Esophagus muscularis mucosa (tissue), 4 donors: ENCODE data around the gene CPA5.

Experiments
- EP300 ChIP-seq: sonication (generic); formaldehyde crosslinking; IDR thresholded peaks from one replicate; pipeline ENCODE4 v1.6.1; 2017; ENCODE audit warnings: antibody characterized with exemption
- POLR2AphosphoS5 ChIP-seq, 2 donors: sonication (generic); formaldehyde crosslinking; IDR thresholded peaks; one replicate each; pipeline ENCODE4 v1.6.1; 2017; ENCODE audit warnings: antibody characterized with exemption in 2 of 2
- TF ChIP-seq, protein P1 (sequence below), 3 experiments: fragments of 200-600 bp in 2 of 3; fragments of 450-650 bp in 1 of 3; sonication (generic) in 2 of 3; IDR thresholded peaks; one replicate each; pipeline ENCODE4 v1.5.1; 2017 to 2019; ENCODE audit warnings: antibody characterized with exemption in 3 of 3, mild to moderate bottlenecking in 2 of 3, moderate library complexity in 1 of 3

- TF ChIP-seq, protein P1, sequence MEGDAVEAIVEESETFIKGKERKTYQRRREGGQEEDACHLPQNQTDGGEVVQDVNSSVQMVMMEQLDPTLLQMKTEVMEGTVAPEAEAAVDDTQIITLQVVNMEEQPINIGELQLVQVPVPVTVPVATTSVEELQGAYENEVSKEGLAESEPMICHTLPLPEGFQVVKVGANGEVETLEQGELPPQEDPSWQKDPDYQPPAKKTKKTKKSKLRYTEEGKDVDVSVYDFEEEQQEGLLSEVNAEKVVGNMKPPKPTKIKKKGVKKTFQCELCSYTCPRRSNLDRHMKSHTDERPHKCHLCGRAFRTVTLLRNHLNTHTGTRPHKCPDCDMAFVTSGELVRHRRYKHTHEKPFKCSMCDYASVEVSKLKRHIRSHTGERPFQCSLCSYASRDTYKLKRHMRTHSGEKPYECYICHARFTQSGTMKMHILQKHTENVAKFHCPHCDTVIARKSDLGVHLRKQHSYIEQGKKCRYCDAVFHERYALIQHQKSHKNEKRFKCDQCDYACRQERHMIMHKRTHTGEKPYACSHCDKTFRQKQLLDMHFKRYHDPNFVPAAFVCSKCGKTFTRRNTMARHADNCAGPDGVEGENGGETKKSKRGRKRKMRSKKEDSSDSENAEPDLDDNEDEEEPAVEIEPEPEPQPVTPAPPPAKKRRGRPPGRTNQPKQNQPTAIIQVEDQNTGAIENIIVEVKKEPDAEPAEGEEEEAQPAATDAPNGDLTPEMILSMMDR (IDR thresholded peaks at IDR 0.05), result no peak
- TF ChIP-seq POLR2AphosphoS5 (IDR thresholded peaks at IDR 0.05), result no peak
- no peak for TF ChIP-seq EP300
Observed at GRCh38 chr7:130377178-130377577, 32.6 kb downstream of the CPA5 start.
